ENCODE measurements around the gene TSNAX. TPM values are rescaled to one million over a fixed set of nuclear protein-coding genes. Genes with fewer than 3 reads are reported as not detected.

Gene TSNAX
- total RNA-seq: 30.0 and 38.7 TPM in 2 replicates

GRCh38 chr1:231528172-231529029 is at the start of gene TSNAX:
Gene TSNAX, plus strand, starts transcription at chr1:231528669. Its CDS starts 142 bp downstream, at chr1:231528811.
- Mint-ChIP-seq H3K27me3 (no peaks in the 10 kb centered on the region), H3K9me3 (no peaks in the 10 kb centered on the region), H3K4me1 (peaks cover 33% of the 10 kb centered on the region), H3K27ac (peak within 1 kb of the TSS; percentile 100), H3K4me3 (peak within 1 kb of the TSS; percentile 99), H3K36me3 (ENCODE audit: low read depth) (peaks cover 27% of the 10 kb centered on the region)
- CTCF ChIA-PET: no interaction called here
- ATAC-seq (ENCODE audit: low read depth) (peak; percentile 95), DNase-seq (peak; percentile 89)
- intact Hi-C loops (cut with micrococcal nuclease): loop anchor here (1.0 to 5.0 kb wide), 8 partner anchors 84 to 1970 kb away; partner anchors contain the start of genes ABCB10, ARV1, C1orf198 and COG2
- TF ChIP-seq, protein P1, sequence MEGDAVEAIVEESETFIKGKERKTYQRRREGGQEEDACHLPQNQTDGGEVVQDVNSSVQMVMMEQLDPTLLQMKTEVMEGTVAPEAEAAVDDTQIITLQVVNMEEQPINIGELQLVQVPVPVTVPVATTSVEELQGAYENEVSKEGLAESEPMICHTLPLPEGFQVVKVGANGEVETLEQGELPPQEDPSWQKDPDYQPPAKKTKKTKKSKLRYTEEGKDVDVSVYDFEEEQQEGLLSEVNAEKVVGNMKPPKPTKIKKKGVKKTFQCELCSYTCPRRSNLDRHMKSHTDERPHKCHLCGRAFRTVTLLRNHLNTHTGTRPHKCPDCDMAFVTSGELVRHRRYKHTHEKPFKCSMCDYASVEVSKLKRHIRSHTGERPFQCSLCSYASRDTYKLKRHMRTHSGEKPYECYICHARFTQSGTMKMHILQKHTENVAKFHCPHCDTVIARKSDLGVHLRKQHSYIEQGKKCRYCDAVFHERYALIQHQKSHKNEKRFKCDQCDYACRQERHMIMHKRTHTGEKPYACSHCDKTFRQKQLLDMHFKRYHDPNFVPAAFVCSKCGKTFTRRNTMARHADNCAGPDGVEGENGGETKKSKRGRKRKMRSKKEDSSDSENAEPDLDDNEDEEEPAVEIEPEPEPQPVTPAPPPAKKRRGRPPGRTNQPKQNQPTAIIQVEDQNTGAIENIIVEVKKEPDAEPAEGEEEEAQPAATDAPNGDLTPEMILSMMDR (IDR thresholded peaks at IDR 0.05): no peak
- POLR2A ChIA-PET: interaction anchor here (1.4 to 2.2 kb wide), 2 partner anchors 107 to 191 kb away, joined by 13 to 15 read pairs; partner anchors contain the start of genes EGLN1, EXOC8 and SPRTN

DNA sequence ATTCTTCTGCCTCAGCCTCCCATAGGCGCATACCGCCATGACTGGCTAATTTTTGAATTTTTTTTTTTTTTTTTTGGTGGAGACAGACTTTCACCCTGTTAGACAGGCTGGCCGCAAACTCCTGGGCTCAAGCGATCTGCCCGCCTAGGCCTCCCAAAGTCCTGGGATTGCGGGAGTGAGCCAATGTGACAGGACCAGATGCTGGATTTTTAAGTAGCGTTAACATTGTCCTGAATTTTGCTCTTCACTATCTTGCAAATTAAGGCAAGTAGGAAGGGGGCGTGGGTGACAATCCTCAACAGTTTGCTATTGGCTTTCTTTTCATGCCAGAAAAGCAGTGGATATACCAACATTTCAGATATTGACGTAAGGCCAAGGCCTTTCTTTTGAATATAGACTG is 49.7 kb upstream of the TSNAX start:
- POLR2A ChIA-PET: no interaction called here
- H3K4me1 Mint-ChIP-seq: no peaks in the 10 kb centered on the region
- no peak for DNase-seq
- H3K27ac Mint-ChIP-seq: no peak overlapping the region
- intact Hi-C loops (cut with micrococcal nuclease): no loop called here
- CTCF ChIA-PET: no interaction called here
- H3K36me3 Mint-ChIP-seq (ENCODE audit: low read depth): no peaks in the 10 kb centered on the region
- no peak overlapping the region for H3K4me3 Mint-ChIP-seq
- no peaks in the 10 kb centered on the region for H3K9me3 Mint-ChIP-seq
- no peak for ATAC-seq (ENCODE audit: low read depth)
- H3K27me3 Mint-ChIP-seq: no peaks in the 10 kb centered on the region
- TF ChIP-seq, protein P1 (IDR thresholded peaks at IDR 0.05): no peak

DNA sequence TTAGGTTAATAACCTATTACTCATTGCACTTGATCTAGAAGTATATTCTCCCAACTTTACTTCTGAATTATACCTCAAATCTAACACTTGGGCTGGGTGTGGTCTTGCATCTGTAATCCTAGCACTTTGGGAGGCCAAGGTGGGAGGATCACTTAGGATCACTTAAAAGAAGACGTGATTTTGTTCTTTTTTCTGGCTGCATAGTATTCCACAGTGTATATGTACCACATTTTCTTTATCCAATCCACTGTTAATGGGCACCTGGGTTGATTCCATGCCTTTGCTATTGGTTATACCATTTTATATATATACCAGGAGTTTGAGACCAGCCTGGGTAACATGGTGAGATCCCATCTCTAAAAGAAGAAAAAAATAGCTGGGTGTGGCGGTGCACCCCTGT is 48.5 kb upstream of the TSNAX start:
- H3K4me1 Mint-ChIP-seq: no peaks in the 10 kb centered on the region
- CTCF ChIA-PET: no interaction called here
- H3K9me3 Mint-ChIP-seq: no peaks in the 10 kb centered on the region

DNA sequence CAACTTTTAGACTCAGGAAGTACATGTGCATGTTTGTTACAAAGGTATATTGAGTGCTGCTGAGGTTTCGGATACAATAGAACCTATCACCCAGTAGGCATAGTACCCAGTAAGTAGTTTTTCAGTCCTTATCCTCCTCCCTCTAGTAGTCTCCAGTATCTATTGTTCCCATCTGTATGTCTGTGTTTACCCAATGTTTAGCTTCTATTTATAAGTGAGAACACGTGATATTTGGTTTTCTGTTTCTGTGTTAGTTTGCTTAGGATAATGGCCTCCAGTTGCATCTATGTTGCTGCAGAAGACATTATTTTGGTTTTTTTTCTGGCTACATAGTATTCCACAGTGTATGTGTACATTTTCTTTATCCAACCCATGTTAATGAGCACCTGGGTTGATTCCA is 47.2 kb upstream of the TSNAX start:
- DNase-seq: no peak
- CTCF ChIA-PET: no interaction called here
- no peak for ATAC-seq (ENCODE audit: low read depth)
- H3K36me3 Mint-ChIP-seq (ENCODE audit: low read depth): no peaks in the 10 kb centered on the region
- no peaks in the 10 kb centered on the region for H3K9me3 Mint-ChIP-seq
- H3K27me3 Mint-ChIP-seq: no peaks in the 10 kb centered on the region
- intact Hi-C loops (cut with micrococcal nuclease): no loop called here
- TF ChIP-seq, protein P1 (IDR thresholded peaks at IDR 0.05): no peak
- POLR2A ChIA-PET: no interaction called here
- H3K27ac Mint-ChIP-seq: no peak overlapping the region
- H3K4me1 Mint-ChIP-seq: no peaks in the 10 kb centered on the region
- H3K4me3 Mint-ChIP-seq: no peak overlapping the region

More for the DNA sequence above, 48.5 kb upstream of the TSNAX start:
- Mint-ChIP-seq H3K27me3 (no peaks in the 10 kb centered on the region), H3K4me3 (no peak overlapping the region), H3K27ac (no peak overlapping the region), H3K36me3 (ENCODE audit: low read depth) (no peaks in the 10 kb centered on the region)
- POLR2A ChIA-PET: no interaction called here
- intact Hi-C loops (cut with micrococcal nuclease): no loop called here
- DNase-seq: no peak
- TF ChIP-seq, protein P1 (IDR thresholded peaks at IDR 0.05): no peak
- no peak for ATAC-seq (ENCODE audit: low read depth)

- TF ChIP-seq, protein P1 (IDR thresholded peaks at IDR 0.05): no peak
- DNase-seq (no peak), ATAC-seq (ENCODE audit: low read depth) (no peak)
- Mint-ChIP-seq H3K27ac (no peak overlapping the region), H3K4me3 (no peak overlapping the region), H3K9me3 (no peaks in the 10 kb centered on the region), H3K4me1 (no peaks in the 10 kb centered on the region), H3K36me3 (ENCODE audit: low read depth) (no peaks in the 10 kb centered on the region), H3K27me3 (no peaks in the 10 kb centered on the region)
- intact Hi-C loops (cut with micrococcal nuclease): no loop called here
- ChIA-PET POLR2A (no interaction called here), CTCF (no interaction called here)
Measured at GRCh38 chr1:231485029-231485784, 43.3 kb upstream of the TSNAX start.

Data from activated B cell treated with CpG ODN at 0.5 μM for 24 hours (primary cell).